Upper lobe of right lung (tissue), 1 donor: ENCODE data around the gene POPDC2. TPM values are rescaled to one million over a fixed set of nuclear protein-coding genes. Genes with fewer than 3 reads are reported as not detected.
A peak's percentile ranks its signal among the peaks of the same experiment; 100 is the strongest.

Experiments used
- ATAC-seq: fragments of 200-7000 bp; cut with Tn5 transposase; one replicate; pipeline ENCODE4 v1.9.1; 2020; ENCODE audit warnings: mild to moderate bottlenecking, moderate library complexity
- DNase-seq: peaks from one replicate; pipeline ENCODE4 v3.0.0-alpha.2; 2020
- H3K27ac ChIP-seq: fragments of 200-600 bp; one replicate; pipeline ENCODE4 v1.8.0; 2022
- H3K27me3 ChIP-seq: fragments of 200-600 bp; one replicate; pipeline ENCODE4 v1.8.0; 2022; ENCODE audit warnings: mild to moderate bottlenecking
- H3K36me3 ChIP-seq: fragments of 200-600 bp; one replicate; pipeline ENCODE4 v1.8.0; 2022
- H3K4me1 ChIP-seq: fragments of 200-600 bp; one replicate; pipeline ENCODE4 v1.8.0; 2022
- H3K4me3 ChIP-seq: fragments of 200-600 bp; one replicate; pipeline ENCODE4 v1.8.0; 2022; ENCODE audit warnings: mild to moderate bottlenecking
- H3K9me3 ChIP-seq: fragments of 200-600 bp; one replicate; pipeline ENCODE4 v1.8.0; 2022
- intact Hi-C: fragments of 100-400 bp; cut with DNase I; formaldehyde crosslinking; loops from one replicate; pipeline ENCODE4 v1.11.0; 2022
- total RNA-seq: library from RNA; stranded (reverse); fragmentation: NEBNext Ultra II Directional; extraction: Animal tissue kit (Norgen Biotek cat#: 25700); gene quantifications from one replicate; pipeline ENCODE4 v1.2.1, GENCODE V29; 2021
- TF ChIP-seq, protein P1 (sequence below): fragments of 200-600 bp; IDR thresholded peaks from one replicate; pipeline ENCODE4 v1.8.0; 2022; ENCODE audit warnings: antibody characterized with exemption
- donor health status: DM: no; HTN: yes; CAD: no; lungs with severe emphysema.

POPDC2 gene
- total RNA-seq, 1 donor from 2014 or later, result 2.7 TPM

DNA sequence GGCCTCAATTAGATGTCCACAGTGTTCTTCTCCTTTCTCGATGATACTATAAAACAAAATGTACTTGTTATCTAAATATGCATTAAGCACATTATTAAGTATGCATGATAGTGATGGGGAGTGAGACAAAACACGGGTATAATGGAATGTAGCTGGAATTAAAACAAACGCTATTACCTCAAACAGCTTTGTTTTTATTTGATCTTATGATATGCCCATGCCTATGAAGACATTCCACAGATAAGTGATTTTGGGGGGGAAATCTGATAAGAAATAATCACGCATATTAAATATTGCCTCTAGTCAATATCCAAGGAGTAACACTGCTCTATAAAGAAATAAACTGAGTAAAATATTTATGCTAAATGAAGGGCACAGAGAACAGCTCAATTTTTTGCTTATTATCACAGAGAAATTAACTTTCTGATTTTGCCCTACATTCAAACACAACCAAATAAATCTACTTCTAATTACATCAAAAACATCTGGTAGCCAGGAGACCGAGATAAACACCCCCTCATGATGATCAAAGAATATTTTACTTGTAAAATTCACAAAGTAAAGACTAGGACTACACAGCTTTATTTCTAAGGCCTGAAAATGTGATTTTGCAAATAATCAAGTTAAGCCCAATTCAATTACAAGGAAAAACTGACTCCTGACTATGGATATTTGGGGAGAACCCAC, 14.9 kb upstream of the POPDC2 start:
- H3K27me3 ChIP-seq, result no peaks in the 10 kb centered on the region

DNA sequence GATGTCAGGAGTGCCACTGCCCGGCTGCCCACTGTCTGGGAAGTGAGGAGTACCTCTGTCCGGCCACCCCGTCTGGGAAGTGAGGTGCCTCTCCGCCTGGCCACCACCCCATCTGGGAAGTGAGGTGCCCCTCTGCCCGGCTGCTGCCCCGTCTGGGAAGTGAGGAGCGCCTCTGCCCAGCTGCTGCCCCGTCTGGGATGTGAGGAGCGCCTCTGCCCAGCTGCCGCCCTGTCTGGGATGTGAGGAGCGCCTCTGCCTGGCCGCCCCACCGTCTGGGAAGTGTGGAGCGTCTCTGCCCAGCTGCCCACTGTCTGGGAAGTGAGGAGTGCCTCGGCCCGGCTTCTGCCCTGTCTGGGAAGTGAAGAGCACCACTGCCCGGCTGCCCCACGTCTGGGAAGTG, 13.5 kb upstream of the POPDC2 start:
- intact Hi-C loops, result loop anchor here (10.0 kb wide), 1 partner anchor 79 kb away; the partner anchor contains the start of gene PLA1A
- peaks cover 51% of the 10 kb centered on the region for H3K36me3 ChIP-seq

More for the DNA sequence above, 14.9 kb upstream of the POPDC2 start:
- no peaks in the 10 kb centered on the region for H3K9me3 ChIP-seq
- H3K27ac ChIP-seq, result no peak overlapping the region
- no peak overlapping the region for H3K4me3 ChIP-seq
- TF ChIP-seq, protein P1, sequence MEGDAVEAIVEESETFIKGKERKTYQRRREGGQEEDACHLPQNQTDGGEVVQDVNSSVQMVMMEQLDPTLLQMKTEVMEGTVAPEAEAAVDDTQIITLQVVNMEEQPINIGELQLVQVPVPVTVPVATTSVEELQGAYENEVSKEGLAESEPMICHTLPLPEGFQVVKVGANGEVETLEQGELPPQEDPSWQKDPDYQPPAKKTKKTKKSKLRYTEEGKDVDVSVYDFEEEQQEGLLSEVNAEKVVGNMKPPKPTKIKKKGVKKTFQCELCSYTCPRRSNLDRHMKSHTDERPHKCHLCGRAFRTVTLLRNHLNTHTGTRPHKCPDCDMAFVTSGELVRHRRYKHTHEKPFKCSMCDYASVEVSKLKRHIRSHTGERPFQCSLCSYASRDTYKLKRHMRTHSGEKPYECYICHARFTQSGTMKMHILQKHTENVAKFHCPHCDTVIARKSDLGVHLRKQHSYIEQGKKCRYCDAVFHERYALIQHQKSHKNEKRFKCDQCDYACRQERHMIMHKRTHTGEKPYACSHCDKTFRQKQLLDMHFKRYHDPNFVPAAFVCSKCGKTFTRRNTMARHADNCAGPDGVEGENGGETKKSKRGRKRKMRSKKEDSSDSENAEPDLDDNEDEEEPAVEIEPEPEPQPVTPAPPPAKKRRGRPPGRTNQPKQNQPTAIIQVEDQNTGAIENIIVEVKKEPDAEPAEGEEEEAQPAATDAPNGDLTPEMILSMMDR, result no peak
- peaks cover 37% of the 10 kb centered on the region for H3K36me3 ChIP-seq
- ATAC-seq (no peak), DNase-seq (no peak)
- intact Hi-C loops, result loop anchor here (10.0 kb wide), 1 partner anchor 81 kb away; the partner anchor contains the start of gene PLA1A
- H3K4me1 ChIP-seq, result peaks cover 10% of the 10 kb centered on the region

DNA sequence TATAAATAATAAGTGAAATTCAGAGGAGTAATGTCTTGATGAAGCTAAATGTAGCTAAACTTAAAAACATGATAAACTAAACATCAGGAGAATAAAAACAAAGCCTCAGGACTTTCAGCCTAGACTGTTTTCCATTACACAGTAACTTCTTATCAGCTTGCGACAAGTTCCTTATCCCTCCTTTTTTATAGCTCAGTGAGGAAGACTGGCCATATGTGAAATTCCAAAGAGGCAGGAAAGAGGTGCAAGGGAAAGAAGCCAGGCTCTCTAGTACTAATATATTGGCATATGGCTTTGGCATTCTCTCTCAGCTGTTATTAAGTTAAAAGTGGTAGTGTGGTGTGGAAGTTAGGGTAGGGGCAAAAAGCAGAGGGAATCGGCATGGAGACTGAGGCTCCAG, 12.4 kb upstream of the POPDC2 start:
- intact Hi-C loops, result loop anchor here (10.0 kb wide), 1 partner anchor 78 kb away; the partner anchor contains the start of gene PLA1A

More for the DNA sequence above, 13.5 kb upstream of the POPDC2 start:
- H3K27me3 ChIP-seq, result no peaks in the 10 kb centered on the region
- no peaks in the 10 kb centered on the region for H3K9me3 ChIP-seq
- no peak for ATAC-seq
- peaks cover 18% of the 10 kb centered on the region for H3K4me1 ChIP-seq
- no peak overlapping the region for H3K4me3 ChIP-seq
- no peak for DNase-seq
- H3K27ac ChIP-seq, result no peak overlapping the region
- TF ChIP-seq, protein P1, result no peak

DNA sequence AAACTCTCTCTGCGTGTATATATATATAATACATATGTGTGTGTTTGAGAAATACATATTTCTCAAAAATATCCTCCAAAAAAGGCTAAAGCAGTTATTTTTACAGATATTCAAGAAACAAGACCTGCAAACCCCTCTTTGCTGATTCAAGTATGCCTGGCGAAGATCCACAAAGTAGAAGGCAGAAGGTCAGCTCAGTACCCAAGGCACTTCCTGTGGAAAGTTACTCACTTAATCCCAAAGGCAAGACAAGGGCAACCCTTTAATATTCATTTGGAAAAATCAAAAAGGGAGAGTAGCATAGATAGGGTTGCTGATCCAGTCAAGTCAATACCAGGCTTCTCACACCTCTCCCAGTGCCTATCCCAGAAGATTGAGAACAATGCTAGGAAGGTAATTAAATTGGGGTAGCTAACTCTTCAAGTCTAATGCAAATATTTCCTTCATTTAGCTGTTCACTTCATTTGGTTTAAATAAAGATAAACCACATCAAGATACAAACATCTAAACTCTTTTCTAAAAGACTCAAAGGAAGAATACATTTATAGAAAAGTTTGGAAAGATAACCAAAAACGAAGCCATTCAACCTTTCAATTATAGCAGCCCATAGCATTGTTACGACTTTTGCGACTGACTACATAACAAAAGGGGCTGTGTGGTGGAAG, 9.6 kb upstream of the POPDC2 start:
- H3K4me3 ChIP-seq, result no peak overlapping the region
- no peak for DNase-seq
- no peaks in the 10 kb centered on the region for H3K27me3 ChIP-seq
- H3K36me3 ChIP-seq, result peaks cover 57% of the 10 kb centered on the region
- H3K4me1 ChIP-seq, result peaks cover 8% of the 10 kb centered on the region
- TF ChIP-seq, protein P1, result no peak
- no peaks in the 10 kb centered on the region for H3K9me3 ChIP-seq
- ATAC-seq, result no peak
- intact Hi-C loops, result loop anchor here (10.0 kb wide), 1 partner anchor 75 kb away; the partner anchor contains the start of gene PLA1A
- peak overlapping the region; percentile 6 for H3K27ac ChIP-seq

More for the DNA sequence above, 12.4 kb upstream of the POPDC2 start:
- no peaks in the 10 kb centered on the region for H3K27me3 ChIP-seq
- no peak overlapping the region for H3K4me3 ChIP-seq
- no peak for DNase-seq
- no peak overlapping the region for H3K27ac ChIP-seq
- H3K9me3 ChIP-seq, result no peaks in the 10 kb centered on the region
- ATAC-seq, result no peak
- TF ChIP-seq, protein P1, result no peak
- H3K4me1 ChIP-seq, result peaks cover 18% of the 10 kb centered on the region
- H3K36me3 ChIP-seq, result peaks cover 59% of the 10 kb centered on the region

DNA sequence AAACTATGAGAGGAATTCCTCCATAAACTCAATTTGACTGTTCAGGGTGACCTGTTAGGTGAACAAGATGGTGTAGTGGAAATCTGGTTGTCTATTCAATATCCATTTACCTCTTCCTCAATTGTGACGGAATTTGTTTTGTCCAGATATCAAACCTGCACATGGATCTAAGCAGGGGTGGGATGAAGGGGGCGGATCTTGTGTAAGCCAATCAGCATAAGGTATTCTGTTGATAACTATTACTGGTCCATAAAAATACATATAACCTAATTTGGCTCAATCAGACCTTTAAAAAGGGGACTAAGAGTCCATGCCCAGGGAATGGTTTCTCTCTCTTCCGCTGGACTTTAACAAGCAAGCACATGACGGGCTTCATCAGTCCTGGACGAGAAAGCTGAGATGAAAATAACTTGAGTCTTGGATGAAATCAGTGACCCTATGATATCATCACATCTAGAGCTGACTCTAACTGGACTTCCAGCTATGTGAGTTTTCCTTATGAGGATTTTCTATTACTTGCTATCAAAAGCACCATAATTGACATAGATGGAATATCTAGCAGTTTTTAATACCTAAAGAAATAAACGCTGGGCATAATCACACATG, 5.7 kb upstream of the POPDC2 start:
- no peaks in the 10 kb centered on the region for H3K27me3 ChIP-seq
- H3K36me3 ChIP-seq, result peaks cover 23% of the 10 kb centered on the region
- intact Hi-C loops, result no loop called here
- ATAC-seq (no peak), DNase-seq (no peak)
- TF ChIP-seq, protein P1, result no peak
- H3K4me3 ChIP-seq, result no peak overlapping the region
- no peaks in the 10 kb centered on the region for H3K9me3 ChIP-seq
- no peak overlapping the region for H3K27ac ChIP-seq
- peaks cover 14% of the 10 kb centered on the region for H3K4me1 ChIP-seq
